SKM-1 treated with dmso at 0.1 percent for 144 hours (cell line): ENCODE results near the gene BRINP3.
"Not testable (repeated sequence)": the region's sequence is repeated elsewhere in the genome, so short reads cannot be mapped to it uniquely, and the experiment has no call there.

Experiments used
- DNase-seq: peaks from one replicate; lab custom pipeline; 2025; ENCODE audit not compliant: unreplicated experiment; lab: John Stamatoyannopoulos, UW

Gene BRINP3

DNA sequence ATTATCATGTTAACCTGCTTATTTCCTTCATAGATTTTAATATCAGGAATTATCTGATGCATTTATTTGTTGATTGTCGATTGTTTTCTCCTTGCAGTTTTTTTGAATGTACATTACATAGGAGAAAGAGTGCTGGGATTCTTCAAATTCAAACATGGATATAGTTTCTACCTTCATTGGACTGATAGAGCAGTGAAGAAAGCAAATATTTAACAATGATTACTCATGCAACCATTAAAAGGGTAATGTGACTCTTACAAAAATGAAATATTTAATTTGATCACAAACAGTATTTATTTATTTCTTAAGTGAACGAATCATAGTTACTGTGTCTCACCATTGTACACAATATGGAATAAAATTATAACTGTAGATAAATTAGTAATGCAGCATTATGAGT is 350.9 kb downstream of the BRINP3 start:
- DNase-seq: no peak

DNA sequence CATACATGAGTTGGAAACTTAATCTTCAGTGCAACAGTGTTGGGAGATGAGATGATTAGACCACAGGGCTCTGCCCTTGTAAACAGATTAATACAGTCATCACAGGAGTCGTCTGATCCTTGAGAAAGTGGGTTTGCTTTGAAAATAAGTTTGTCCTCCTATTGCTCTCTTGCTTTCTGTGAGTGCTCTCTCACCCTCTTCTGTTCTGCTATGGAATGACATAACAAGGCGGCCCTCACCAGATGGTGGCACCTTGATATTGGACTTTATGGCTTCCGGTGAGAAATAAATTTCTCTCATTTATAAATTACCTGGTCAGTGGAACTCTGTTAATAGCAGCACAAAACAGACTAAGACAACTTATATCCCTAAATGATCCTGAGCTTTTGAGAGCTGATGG is 353.6 kb downstream of the BRINP3 start:
- no peak for DNase-seq

DNA sequence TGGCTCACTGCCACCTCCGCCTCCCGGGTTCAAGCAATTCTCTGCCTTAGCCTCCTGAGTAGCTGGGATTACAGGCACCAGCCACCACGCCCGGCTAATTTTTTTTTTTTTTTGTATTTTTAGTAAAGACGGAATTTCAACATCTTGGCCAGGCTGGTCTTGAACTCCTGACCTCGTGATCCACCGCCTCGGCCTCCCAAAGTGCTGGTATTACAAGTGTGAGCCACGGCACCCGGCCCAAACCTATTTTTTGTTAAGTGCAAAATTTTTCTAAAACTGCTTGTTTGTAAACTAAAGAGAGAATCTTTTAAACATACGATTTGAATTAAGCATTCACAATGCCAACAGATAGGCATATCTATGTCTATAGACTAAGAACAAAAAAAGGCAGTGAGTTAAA is 357.1 kb downstream of the BRINP3 start:
- DNase-seq: not testable (repeated sequence)

DNA sequence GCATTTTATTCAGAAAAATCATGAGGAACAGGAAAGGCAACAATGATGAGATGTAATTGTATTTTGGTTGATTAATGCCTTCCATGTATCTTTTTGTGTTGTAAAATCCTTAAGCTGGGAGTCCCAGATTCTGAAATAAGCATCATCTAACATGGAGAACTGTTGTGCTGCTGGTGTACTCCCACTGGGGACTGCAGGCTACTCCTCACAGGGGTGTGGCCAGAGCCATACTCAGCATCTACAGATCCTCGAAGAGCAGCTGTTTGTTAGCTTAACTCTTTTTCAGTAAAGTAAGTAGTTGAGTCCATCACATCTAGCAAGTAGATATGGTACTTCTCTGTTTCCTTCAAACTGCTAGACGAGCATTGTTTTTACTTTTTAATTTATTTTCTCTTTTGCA is 358.0 kb downstream of the BRINP3 start:
- DNase-seq: no peak

DNA sequence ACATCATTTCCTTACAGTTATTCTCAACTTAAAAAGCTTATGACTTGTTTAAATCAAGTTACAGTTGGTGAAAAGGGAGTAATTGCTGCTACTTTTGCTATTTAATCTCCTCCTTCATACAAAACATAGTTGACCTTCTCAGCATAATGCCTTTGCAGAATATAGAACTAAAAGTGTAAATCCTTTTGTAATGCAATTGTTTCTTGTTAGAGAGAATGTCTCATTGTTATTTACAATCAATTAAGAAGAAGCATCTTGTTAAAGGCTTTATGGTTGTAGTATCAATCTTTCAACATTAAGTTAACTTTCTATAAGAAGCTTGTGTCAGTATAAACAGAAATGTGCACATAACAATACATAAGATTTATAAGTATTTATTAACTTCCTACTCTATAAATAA is 360.7 kb downstream of the BRINP3 start:
- no peak for DNase-seq

DNA sequence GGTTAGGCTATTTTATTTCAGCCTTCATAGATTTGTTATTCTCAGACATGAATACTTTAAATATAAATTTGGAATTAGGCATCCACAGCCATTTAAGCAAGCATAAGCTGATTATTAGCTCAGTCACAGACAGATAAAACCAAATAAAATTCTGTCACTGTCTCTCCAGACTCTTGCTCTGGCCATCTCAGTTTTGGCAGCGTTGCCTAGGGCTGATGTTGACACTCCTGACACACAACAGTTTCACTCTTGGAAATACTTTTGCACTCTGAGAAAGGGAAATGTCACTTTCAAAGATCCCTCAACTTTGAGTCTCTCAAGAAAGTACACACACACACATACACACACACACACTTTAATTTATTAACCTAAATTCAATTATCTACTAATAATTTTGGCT is 372.7 kb downstream of the BRINP3 start:
- no peak for DNase-seq

DNA sequence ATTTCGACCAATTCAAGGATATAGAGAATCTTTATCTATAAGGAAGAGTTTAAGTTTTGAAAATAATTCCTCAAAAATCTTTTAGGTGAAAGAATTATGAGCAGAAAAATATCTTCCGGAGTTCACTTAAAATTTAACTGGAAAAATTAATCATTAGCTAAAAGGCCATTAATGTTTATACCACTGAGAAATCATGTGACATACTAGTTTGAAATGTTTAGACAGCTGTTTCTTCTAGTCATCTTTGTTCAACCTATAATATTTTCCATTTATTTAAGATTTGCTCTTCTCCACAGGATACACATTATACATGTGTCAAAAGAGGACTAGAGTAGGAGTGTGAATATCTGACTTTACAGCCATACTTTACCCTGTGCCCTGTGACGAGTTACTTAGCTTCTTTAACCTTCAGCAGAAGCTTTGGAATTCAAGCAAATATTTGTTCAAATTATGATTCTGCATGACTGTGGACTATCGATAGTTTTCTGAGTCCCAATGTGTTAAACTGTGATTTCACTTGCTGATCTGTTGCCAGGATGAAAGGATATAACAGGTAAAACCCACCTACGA is 374.8 kb downstream of the BRINP3 start:
- no peak for DNase-seq

DNA sequence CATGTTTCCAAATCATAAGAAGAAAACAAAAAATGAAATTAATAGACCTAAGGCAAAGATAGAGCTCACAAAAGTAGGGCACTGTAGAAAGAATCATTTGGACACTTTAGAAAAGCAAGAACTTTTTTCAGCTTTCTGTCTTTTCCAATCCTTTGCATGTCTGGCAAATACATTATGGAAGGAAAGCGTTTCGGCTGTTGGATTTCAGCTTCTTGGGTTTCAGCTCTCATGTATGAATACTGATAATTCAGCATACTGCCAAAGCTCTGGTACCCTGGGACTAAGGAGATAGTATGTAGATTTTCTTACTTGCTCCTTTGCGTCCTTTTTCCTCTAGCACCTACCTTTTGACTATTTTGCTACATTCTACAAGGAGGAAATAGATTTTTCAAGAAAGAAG is 375.9 kb downstream of the BRINP3 start:
- DNase-seq: no peak

DNA sequence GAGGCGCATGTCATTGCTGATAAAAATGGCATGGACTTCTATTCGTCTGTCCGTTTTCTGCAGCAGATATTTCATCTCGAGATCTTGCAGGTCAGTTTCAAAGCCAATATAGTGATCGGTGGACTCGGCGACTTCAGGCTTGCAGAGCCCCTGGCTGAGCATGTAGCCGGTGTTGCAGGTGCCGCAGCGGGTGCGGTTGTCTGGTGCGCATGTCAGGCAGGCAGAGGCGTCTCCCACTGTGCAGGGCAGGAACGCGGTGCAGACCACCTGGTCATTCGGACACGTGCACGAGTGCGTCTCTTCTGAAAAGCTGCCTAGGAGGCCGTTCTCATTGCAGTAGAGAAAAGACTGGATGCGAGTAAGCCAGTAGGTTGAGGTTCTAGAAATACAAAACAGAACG is 378.9 kb downstream of the BRINP3 start:
- DNase-seq: no peak

DNA sequence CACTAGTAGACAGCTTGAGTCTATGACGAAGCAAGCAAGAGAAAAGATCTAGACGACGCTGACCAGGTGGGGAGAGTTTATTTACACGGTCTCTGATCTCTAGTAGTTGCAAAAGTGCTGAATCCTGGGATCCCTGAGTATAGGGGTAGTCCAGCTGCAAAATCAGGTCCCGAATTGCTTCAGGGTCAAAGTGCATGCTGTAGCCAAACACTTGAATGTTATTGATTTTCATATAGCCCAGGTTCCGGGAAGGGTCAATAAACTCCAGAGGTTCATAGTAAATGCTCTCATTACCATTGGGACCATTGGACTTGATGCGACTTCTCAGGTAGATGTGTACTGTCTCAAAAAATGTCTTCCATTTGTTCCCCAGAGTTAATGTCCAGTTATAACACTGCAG is 379.6 kb downstream of the BRINP3 start:
- no peak for DNase-seq

DNA sequence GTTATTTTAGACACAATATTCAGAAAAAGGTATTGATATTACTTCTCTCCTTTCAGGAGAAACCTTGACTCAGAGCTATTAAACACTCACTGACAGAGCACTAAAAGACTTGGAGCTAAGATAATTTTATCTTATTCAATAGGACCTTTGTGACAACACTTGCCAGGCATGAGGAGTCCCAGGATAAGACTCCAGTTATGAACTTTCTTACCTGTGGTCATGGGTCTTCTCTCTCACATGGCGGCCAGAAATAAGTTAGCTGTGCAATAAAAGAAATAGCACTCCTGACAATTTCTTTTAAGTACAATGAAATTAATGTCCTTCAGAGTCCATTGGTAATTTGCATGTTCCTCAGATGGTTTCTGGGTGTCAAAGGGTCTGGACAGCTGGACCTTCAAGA is 382.1 kb downstream of the BRINP3 start:
- DNase-seq: no peak

DNA sequence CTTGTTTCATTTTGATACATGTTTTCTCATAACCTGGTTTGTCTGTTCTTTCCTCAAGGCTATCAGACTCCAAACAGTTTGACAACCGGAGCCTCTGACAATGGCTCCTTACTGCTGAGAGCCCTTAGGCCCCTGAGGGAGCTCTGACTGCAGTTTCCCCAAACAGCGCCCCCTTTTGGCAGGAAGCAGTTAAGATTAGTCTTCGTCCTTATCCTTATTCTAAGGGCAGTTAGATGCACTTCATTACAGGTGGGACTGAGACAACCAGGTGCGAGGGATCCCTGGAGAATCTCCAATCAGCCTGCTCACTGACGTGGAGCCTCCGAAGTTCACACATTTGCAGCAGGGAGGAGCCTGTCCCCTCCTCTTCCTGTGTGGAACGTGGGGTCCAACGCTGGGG is 393.1 kb downstream of the BRINP3 start:
- DNase-seq: no peak

DNA sequence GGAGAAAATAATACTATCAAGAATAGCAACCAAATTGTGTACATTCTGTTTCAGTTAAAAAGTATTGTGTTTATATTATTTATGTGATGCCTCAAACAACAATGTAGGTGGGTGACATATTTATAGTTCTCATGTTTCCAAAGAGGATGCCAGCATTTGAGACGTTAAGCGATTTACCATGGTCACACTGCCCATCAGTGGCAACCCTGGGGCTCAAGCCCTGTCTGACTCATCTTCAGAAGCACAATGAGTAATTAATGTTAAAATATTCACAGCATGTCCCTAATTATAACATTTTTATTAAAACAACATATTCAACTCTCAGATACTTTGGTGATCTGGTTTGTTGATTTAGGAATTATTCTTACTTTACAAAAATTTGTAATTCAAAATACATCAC is 409.4 kb downstream of the BRINP3 start:
- no peak for DNase-seq

DNA sequence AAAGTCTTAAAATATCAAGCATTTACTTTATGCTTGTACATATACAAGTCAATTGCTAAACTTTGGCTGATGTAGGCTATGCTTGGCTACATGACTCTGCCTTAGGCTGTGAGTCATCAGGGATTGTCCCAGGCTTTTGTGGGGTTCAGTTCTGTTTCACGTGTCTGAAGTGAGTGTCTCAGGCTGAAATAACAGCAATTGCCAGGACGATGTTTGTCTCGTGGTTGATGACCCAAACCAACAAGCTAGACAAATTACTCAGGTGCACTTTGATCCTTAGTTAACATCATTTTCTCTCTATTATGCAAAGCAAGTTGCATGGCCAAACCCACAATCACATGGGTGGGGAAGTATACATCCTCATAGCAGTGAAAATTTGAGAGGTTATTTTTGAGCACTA is 410.1 kb downstream of the BRINP3 start:
- no peak for DNase-seq

DNA sequence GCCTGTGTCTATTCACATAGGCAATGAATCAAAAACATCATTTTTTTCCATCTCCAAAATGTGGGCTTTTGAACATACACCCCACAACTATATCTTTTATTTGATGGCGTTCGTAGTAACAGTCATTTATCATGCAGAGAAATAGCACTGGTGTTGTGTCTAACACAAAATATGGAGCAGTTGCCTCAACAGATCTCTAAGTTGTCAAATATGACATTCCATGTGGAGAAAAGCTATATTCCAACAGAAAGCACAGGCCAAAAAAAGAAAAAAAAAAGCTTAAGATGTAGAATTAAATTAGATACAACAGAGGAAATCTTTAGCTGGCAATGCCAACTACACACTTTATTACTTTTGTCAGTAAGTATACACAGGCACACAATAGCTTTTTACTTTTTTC is 411.7 kb downstream of the BRINP3 start:
- no peak for DNase-seq

DNA sequence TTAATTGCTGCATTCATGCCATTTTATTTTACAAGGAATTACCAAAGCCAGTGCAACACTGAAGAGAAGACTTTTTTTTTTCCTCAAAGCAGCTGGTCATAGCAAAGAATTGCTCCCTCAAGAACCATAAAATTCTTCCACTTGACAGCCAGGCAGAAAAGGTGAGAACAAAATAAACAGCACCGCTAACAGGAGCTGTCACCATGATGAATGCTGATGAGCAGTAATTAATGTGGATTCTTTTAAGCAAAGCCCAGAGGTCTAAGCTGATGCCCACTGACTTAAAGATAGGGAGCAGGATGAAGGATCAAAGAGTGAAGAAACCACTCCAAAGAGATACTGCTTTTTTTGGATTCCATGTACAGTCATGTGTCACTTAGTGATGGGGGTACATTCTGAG is 428.4 kb downstream of the BRINP3 start:
- no peak for DNase-seq
